ENCODE data around the gene DCXR. TPM values are rescaled to one million over a fixed set of nuclear protein-coding genes. Genes with fewer than 3 reads are reported as not detected.

Gene DCXR
- total and polyA plus RNA-seq, 2 of the 13 experiments (the other 11 are each of a cell fraction or from before 2014, with no cell fraction given), result 287 to 311 TPM

- TF ChIP-seq, protein P1, sequence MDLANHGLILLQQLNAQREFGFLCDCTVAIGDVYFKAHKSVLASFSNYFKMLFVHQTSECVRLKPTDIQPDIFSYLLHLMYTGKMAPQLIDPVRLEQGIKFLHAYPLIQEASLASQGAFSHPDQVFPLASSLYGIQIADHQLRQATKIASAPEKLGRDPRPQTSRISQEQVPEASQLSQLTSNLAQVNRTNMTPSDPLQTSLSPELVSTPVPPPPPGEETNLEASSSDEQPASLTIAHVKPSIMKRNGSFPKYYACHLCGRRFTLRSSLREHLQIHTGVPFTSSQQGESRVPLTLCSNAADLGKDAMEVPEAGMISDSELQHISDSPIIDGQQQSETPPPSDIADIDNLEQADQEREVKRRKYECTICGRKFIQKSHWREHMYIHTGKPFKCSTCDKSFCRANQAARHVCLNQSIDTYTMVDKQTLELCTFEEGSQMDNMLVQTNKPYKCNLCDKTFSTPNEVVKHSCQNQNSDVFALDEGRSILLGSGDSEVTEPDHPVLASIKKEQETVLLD (CRISPR knock-in tag; IDR thresholded peaks at IDR 0.05; ENCODE audit: low read depth), result 0 out of 2 replicates have a peak, but pooled peaks have one; percentile 19
- TF ChIP-seq KMT2A (CRISPR knock-in tag; IDR thresholded peaks at IDR 0.05) (no peak; the same call in 1 of the 2 replicates), SIN3A (IDR thresholded peaks at IDR 0.05; ENCODE audit: borderline replicate concordance, low read depth, low read length) (no peak), PATZ1 (CRISPR knock-in tag; IDR thresholded peaks at IDR 0.05) (peak; percentile 92), SSRP1 (CRISPR knock-in tag; IDR thresholded peaks at IDR 0.05) (0 out of 2 replicates have a peak, but pooled peaks have one; percentile 41), RAD21 (CRISPR knock-in tag; IDR thresholded peaks at IDR 0.05) (no peak; the same call in 1 of the 2 replicates), ZNF574 (CRISPR knock-in tag; IDR thresholded peaks at IDR 0.05) (peak; percentile 35; the same call in 1 of the 2 replicates), RBAK (CRISPR knock-in tag; IDR thresholded peaks at IDR 0.05) (no peak), HES4 (CRISPR knock-in tag; IDR thresholded peaks at IDR 0.05; ENCODE audit: borderline replicate concordance) (0 out of 2 replicates have a peak, but pooled peaks have one; percentile 17), ZNF772 (CRISPR knock-in tag; IDR thresholded peaks at IDR 0.05) (peak; percentile 97), TCF7L2 (IDR thresholded peaks at IDR 0.05; ENCODE audit: low read depth, low read length) (no peak), HINFP (CRISPR knock-in tag; IDR thresholded peaks at IDR 0.05; ENCODE audit: low read depth) (0 out of 2 replicates have a peak, but pooled peaks have one; percentile 39)
These were observed 33.8 kb downstream of the DCXR start (continued) for GRCh38 chr17:82003411-82004381.
